Measurements from ENCODE around the gene SHKBP1.

- no peak for TF ChIP-seq POLR2A (IDR thresholded peaks at IDR 0.05)
- TF ChIP-seq, protein P1, sequence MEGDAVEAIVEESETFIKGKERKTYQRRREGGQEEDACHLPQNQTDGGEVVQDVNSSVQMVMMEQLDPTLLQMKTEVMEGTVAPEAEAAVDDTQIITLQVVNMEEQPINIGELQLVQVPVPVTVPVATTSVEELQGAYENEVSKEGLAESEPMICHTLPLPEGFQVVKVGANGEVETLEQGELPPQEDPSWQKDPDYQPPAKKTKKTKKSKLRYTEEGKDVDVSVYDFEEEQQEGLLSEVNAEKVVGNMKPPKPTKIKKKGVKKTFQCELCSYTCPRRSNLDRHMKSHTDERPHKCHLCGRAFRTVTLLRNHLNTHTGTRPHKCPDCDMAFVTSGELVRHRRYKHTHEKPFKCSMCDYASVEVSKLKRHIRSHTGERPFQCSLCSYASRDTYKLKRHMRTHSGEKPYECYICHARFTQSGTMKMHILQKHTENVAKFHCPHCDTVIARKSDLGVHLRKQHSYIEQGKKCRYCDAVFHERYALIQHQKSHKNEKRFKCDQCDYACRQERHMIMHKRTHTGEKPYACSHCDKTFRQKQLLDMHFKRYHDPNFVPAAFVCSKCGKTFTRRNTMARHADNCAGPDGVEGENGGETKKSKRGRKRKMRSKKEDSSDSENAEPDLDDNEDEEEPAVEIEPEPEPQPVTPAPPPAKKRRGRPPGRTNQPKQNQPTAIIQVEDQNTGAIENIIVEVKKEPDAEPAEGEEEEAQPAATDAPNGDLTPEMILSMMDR (IDR thresholded peaks at IDR 0.05), result peak in 1 of 3 experiments; percentile 32
These were observed 27.5 kb upstream of the SHKBP1 start for GRCh38 chr19:40549007-40549708.

Data from testis (tissue), 2 donors.